ENCODE data around the gene DMKN. TPM values are rescaled to one million over a fixed set of nuclear protein-coding genes. Genes with fewer than 3 reads are reported as not detected.

Gene DMKN
- total and polyA plus RNA-seq, 7 donors: 5.5 to 39.0 (median 15.8) TPM

- Histone ChIP-seq H3K9me3 (no peaks in the 10 kb centered on the region), H3K4me3 (no peak overlapping the region), H3K36me3 (no peaks in the 10 kb centered on the region), H3K4me1 (peaks cover 0 to 5% (median 0%) of the 10 kb centered on the region in 4 donors), H3K27ac (no peak overlapping the region), H3K27me3 (peaks cover 9 to 97% (median 54%) of the 10 kb centered on the region in 3 donors)
- TF ChIP-seq CTCF (IDR thresholded peaks at IDR 0.05) (no peak), POLR2A (IDR thresholded peaks at IDR 0.05) (no peak), EP300 (IDR thresholded peaks at IDR 0.05) (no peak), POLR2AphosphoS5 (IDR thresholded peaks at IDR 0.05) (no peak)
- intact Hi-C loops (cut with DNase I): no loop called here
- WGBS, 2 donors: 49 to 55% methylated on average over 19 of the region's 19 CpGs
- DNase-seq: no peak
Observed at GRCh38 chr19:35529241-35530218, 16.1 kb upstream of the DMKN start.

GRCh38 chr19:35528218-35529038 is 15.0 kb upstream of the DMKN start, which contains the start of gene SBSN:
Gene SBSN, minus strand, starts transcription at chr19:35528311. Its CDS starts 30 bp downstream, at chr19:35528281.
- H3K9me3 ChIP-seq: no peaks in the 10 kb centered on the region
- TF ChIP-seq POLR2AphosphoS5 (IDR thresholded peaks at IDR 0.05) (no peak), EP300 (IDR thresholded peaks at IDR 0.05) (no peak), CTCF (IDR thresholded peaks at IDR 0.05) (no peak), POLR2A (IDR thresholded peaks at IDR 0.05) (no peak)
- intact Hi-C loops (cut with DNase I): no loop called here
- 77 to 86% methylated on average over 11 of the region's 11 CpGs for WGBS, 2 donors
- H3K27ac ChIP-seq: no peak within 1 kb of the TSS
- H3K27me3 ChIP-seq: peaks cover 5 to 91% (median 43%) of the 10 kb centered on the region in 3 donors
- H3K4me3 ChIP-seq: no peak within 1 kb of the TSS
- H3K36me3 ChIP-seq: no peaks in the 10 kb centered on the region
- DNase-seq: no peak
- peaks cover 0 to under 1% (median 0%) of the 10 kb centered on the region in 4 donors for H3K4me1 ChIP-seq

- H3K27me3 ChIP-seq: peaks cover 5 to 66% (median 21%) of the 10 kb centered on the region in 3 donors
- TF ChIP-seq POLR2A (IDR thresholded peaks at IDR 0.05) (no peak), POLR2AphosphoS5 (IDR thresholded peaks at IDR 0.05) (no peak), CTCF (IDR thresholded peaks at IDR 0.05) (no peak), EP300 (IDR thresholded peaks at IDR 0.05) (no peak)
- H3K27ac ChIP-seq: no peak overlapping the region
- DNase-seq: no peak
- no peaks in the 10 kb centered on the region for H3K4me1 ChIP-seq
- no peaks in the 10 kb centered on the region for H3K9me3 ChIP-seq
- no peaks in the 10 kb centered on the region for H3K36me3 ChIP-seq
- H3K4me3 ChIP-seq: no peak overlapping the region
- WGBS, 2 donors: 72 to 82% methylated on average over 4 of the region's 4 CpGs
- intact Hi-C loops (cut with DNase I): no loop called here
Observed at GRCh38 chr19:35525873-35526272, 12.4 kb upstream of the DMKN start.

GRCh38 chr19:35524181-35524837 is 10.9 kb upstream of the DMKN start:
- Histone ChIP-seq H3K4me1 (no peaks in the 10 kb centered on the region), H3K4me3 (no peak overlapping the region), H3K9me3 (no peaks in the 10 kb centered on the region), H3K27ac (no peak overlapping the region), H3K27me3 (peaks cover 2 to 51% (median 10%) of the 10 kb centered on the region in 3 donors), H3K36me3 (no peaks in the 10 kb centered on the region)
- intact Hi-C loops (cut with DNase I): no loop called here
- no peak for DNase-seq
- TF ChIP-seq POLR2AphosphoS5 (IDR thresholded peaks at IDR 0.05): no peak
- TF ChIP-seq POLR2A (IDR thresholded peaks at IDR 0.05): no peak
- no peak for TF ChIP-seq CTCF (IDR thresholded peaks at IDR 0.05)
- TF ChIP-seq EP300 (IDR thresholded peaks at IDR 0.05): no peak
- WGBS, 2 donors: 62 to 78% methylated on average over 11 of the region's 11 CpGs
